SK-N-SH (cell line): ENCODE measurements around the gene TGFB2. TPM values are rescaled to one million over a fixed set of nuclear protein-coding genes. Genes with fewer than 3 reads are reported as not detected.

ENCODE experiments used
- CTCF ChIA-PET: fragments of 300-600, 350-600 bp; formaldehyde crosslinking; extraction: SDS; loops from one replicate; lab custom pipeline; 2021; lab: Yijun Ruan, JAX
- POLR2A ChIA-PET: fragments of 350-600 bp; sonication (Branson Sonifier 250); formaldehyde crosslinking; extraction: SDS; loops from one replicate; lab custom pipeline; 2020; ENCODE audit warnings: antibody characterized with exemption, inconsistent platforms; lab: Yijun Ruan, JAX
- DNase-seq: peaks from one replicate; pipeline ENCODE4 v3.0.0; 2012
- H2AFZ ChIP-seq: fragments of 200-600 bp; sonication (generic); 2 replicates; pipeline ENCODE4 v1.8.1; 2016; ENCODE audit warnings: antibody characterized with exemption, mild to moderate bottlenecking, low read depth
- H3F3A ChIP-seq: fragments of 200-600 bp; sonication (generic); replicated peaks from 2 replicates; pipeline ENCODE3; 2016; ENCODE audit warnings: antibody characterized with exemption, mild to moderate bottlenecking; ENCODE audit not compliant: insufficient read depth
- H3K27ac ChIP-seq, 2 experiments: fragments of 200-500 bp in 1 of 2; fragments of 200-600 bp in 1 of 2; sonication (Bioruptor generic) in 1 of 2; sonication (generic), shearing (Covaris generic) in 1 of 2; 2 replicates each; pipeline versions ENCODE4 v1.5.1 to v1.6.1; 2014 to 2016; ENCODE audit warnings: low read depth in 2 of 2, inconsistent platforms in 1 of 2, low read length in 1 of 2, mild to moderate bottlenecking in 1 of 2, mixed read lengths in 1 of 2
- H3K27me3 ChIP-seq: fragments of 200-600 bp; sonication (generic), shearing (Covaris generic); 2 replicates; pipeline ENCODE4 v1.6.1; 2016; ENCODE audit warnings: mixed run types; ENCODE audit not compliant: insufficient read depth
- H3K36me3 ChIP-seq, 2 experiments: fragments of 200-500 bp in 1 of 2; fragments of 200-600 bp in 1 of 2; sonication (Bioruptor generic) in 1 of 2; sonication (generic) in 1 of 2; replicated peaks in 1 of 2; 2 replicates each; pipeline versions ENCODE3 to v1.5.1; 2014 to 2016; ENCODE audit warnings: low read length in 1 of 2, mild to moderate bottlenecking in 1 of 2; ENCODE audit not compliant: insufficient read depth in 2 of 2, control insufficient read depth in 1 of 2
- H3K4me1 ChIP-seq, 2 experiments: fragments of 200-500 bp in 1 of 2; fragments of 200-600 bp in 1 of 2; sonication (Bioruptor generic) in 1 of 2; sonication (generic), shearing (Covaris generic) in 1 of 2; 2 replicates each; pipeline versions ENCODE4 v1.5.1 to v1.6.1; 2014 to 2016; ENCODE audit warnings: low read depth in 1 of 2, low read length in 1 of 2, mixed run types in 1 of 2; ENCODE audit not compliant: insufficient read depth in 2 of 2, control insufficient read depth in 1 of 2
- H3K4me2 ChIP-seq: fragments of 200-600 bp; sonication (generic), shearing (Covaris generic); 2 replicates; pipeline ENCODE4 v1.6.1; 2017; ENCODE audit warnings: mixed run types
- H3K4me3 ChIP-seq, 2 experiments: fragments of 200-500 bp in 1 of 2; fragments of 200-600 bp in 1 of 2; sonication (Bioruptor generic) in 1 of 2; sonication (generic), shearing (Covaris generic) in 1 of 2; 2 replicates each; pipeline versions ENCODE4 v1.5.1 to v1.8.1; 2014 to 2016; ENCODE audit warnings: low read depth in 2 of 2, inconsistent platforms in 1 of 2, low read length in 1 of 2, mild to moderate bottlenecking in 1 of 2, mixed read lengths in 1 of 2, moderate library complexity in 1 of 2
- H3K79me2 ChIP-seq: fragments of 200-600 bp; sonication (generic); 2 replicates; pipeline ENCODE4 v1.8.1; 2017; ENCODE audit warnings: mild to moderate bottlenecking; ENCODE audit not compliant: insufficient read depth
- H3K9ac ChIP-seq: fragments of 200-600 bp; sonication (generic); 2 replicates; pipeline ENCODE4 v1.6.1; 2017; ENCODE audit warnings: mixed run types
- H3K9me2 ChIP-seq: fragments of 200-600 bp; sonication (generic); 2 replicates; pipeline ENCODE4 v1.6.1; 2017; ENCODE audit warnings: mixed run types
- H3K9me3 ChIP-seq: fragments of 200-600 bp; sonication (generic); 2 replicates; pipeline ENCODE4 v1.6.1; 2017; ENCODE audit warnings: mixed run types, mild to moderate bottlenecking, moderate library complexity
- H4K20me1 ChIP-seq: fragments of 200-600 bp; sonication (generic); 2 replicates; pipeline ENCODE4 v1.6.1; 2017; ENCODE audit warnings: mild to moderate bottlenecking, mixed run types; ENCODE audit not compliant: insufficient read depth
- CHD2 ChIP-seq: fragments of 150-350 bp; IDR thresholded peaks from 2 replicates; pipeline ENCODE4 v1.6.1; 2018; ENCODE audit warnings: low read length; ENCODE audit not compliant: partially characterized antibody
- EP300 ChIP-seq, 2 experiments: IDR thresholded peaks; 2 replicates each; pipeline versions ENCODE4 v1.4.0 to v1.6.1; 2012; ENCODE audit warnings: borderline replicate concordance in 1 of 2, low read depth in 1 of 2, low read length in 1 of 2
- EZH2phosphoT487 ChIP-seq: fragments of 200-600 bp; sonication (generic); IDR thresholded peaks from 2 replicates; pipeline ENCODE4 v1.6.1; 2017; ENCODE audit warnings: low read depth, mixed run types, mild to moderate bottlenecking, antibody characterized with exemption, moderate library complexity, borderline replicate concordance
- FOXM1 ChIP-seq: IDR thresholded peaks from 2 replicates; pipeline ENCODE4 v1.4.0; 2012; ENCODE audit warnings: low read depth, mild to moderate bottlenecking
- GABPA ChIP-seq: IDR thresholded peaks from 2 replicates; pipeline ENCODE4 v1.4.0; 2012; ENCODE audit warnings: low read depth, mild to moderate bottlenecking
- MEF2A ChIP-seq: IDR thresholded peaks from 2 replicates; pipeline ENCODE4 v1.4.0; 2012; ENCODE audit warnings: low read depth, borderline replicate concordance
- MXI1 ChIP-seq: IDR thresholded peaks from 2 replicates; pipeline ENCODE4 v1.6.1; 2012; ENCODE audit warnings: mild to moderate bottlenecking, low read depth, low read length, improper control_type of control experiment
- NFIC ChIP-seq: IDR thresholded peaks from 2 replicates; pipeline ENCODE4 v1.4.0; 2012; ENCODE audit warnings: borderline replicate concordance
- NRF1 ChIP-seq: IDR thresholded peaks from 2 replicates; pipeline ENCODE4 v1.6.1; 2012; ENCODE audit warnings: low read depth, mild to moderate bottlenecking, low read length
- RCOR1 ChIP-seq: fragments of 150-350 bp; IDR thresholded peaks from 2 replicates; pipeline ENCODE4 v1.6.1; 2017; ENCODE audit warnings: antibody characterized with exemption, low read length
- RFX5 ChIP-seq: IDR thresholded peaks from 2 replicates; pipeline ENCODE4 v1.6.1; 2012; ENCODE audit warnings: mild to moderate bottlenecking, improper control_type of control experiment, low read length
- SIN3A ChIP-seq: IDR thresholded peaks from 2 replicates; pipeline ENCODE4 v1.6.1; 2012; ENCODE audit warnings: low read depth, mild to moderate bottlenecking, low read length, moderate library complexity, borderline replicate concordance
- TAF1 ChIP-seq: IDR thresholded peaks from 2 replicates; pipeline ENCODE4 v1.6.1; 2012; ENCODE audit warnings: low read depth, mild to moderate bottlenecking, low read length, moderate library complexity, borderline replicate concordance
- TCF12 ChIP-seq: IDR thresholded peaks from 2 replicates; pipeline ENCODE4 v1.4.0; 2012
- TEAD4 ChIP-seq: IDR thresholded peaks from 2 replicates; pipeline ENCODE4 v1.4.0; 2012; ENCODE audit warnings: mild to moderate bottlenecking, borderline replicate concordance; ENCODE audit not compliant: insufficient read depth
- YY1 ChIP-seq: IDR thresholded peaks from 2 replicates; pipeline ENCODE4 v1.4.0; 2012; ENCODE audit warnings: low read depth, mild to moderate bottlenecking
- WGBS: methylation state at CpG from one replicate; pipeline ENCODE4 v1.1.6; 2017; ENCODE audit warnings: low lambda C conversion rate; 5-methylcytosine and 5-hydroxymethylcytosine counted together
- polyA plus RNA-seq, 3 experiments: library from polyadenylated mRNA; depleted of rRNA; stranded (reverse); fragments of >200 nt; gene quantifications; 2 replicates each; pipeline ENCODE4 v1.2.3, GENCODE V29; 2012
- TF ChIP-seq, protein P1 (sequence below): IDR thresholded peaks from 2 replicates; pipeline ENCODE4 v1.6.1; 2012; ENCODE audit warnings: mild to moderate bottlenecking, low read depth, low read length, moderate library complexity
- TF ChIP-seq, protein P2 (sequence below): IDR thresholded peaks from 2 replicates; pipeline ENCODE4; 2012
- TF ChIP-seq, protein P3 (sequence below): IDR thresholded peaks from 2 replicates; pipeline ENCODE4 v1.4.0; 2012; ENCODE audit warnings: low read depth

TGFB2 gene
- polyA plus RNA-seq, 1 of the 3 experiments (the other 2 are of a cell fraction), result 2.4 TPM

DNA sequence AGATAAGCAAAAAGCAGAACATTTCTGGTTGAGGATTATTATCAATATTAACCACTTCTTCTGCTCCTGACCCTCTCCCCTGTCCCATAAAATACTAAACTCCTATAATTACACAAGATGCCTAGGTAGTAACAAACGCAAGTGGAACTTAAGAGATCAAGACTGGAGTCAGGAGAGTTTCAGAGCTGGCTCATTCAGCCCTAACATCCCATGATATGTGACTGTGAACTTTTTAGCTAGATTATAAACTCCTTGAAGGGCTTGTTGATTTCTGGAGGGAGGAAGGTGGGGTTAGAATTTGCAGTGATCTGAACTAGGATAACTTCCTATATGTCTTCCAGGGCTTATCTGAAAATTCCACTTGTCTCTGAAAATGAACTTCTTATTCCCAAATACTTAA lies 130.6 kb downstream of the TGFB2 start:
- Histone ChIP-seq H3K79me2 (no peaks in the 10 kb centered on the region), H3K27ac (peak overlapping the region; percentile 87 to 97), H3K9me2 (no peaks in the 10 kb centered on the region), H3K4me2 (0 out of 2 replicates have a peak overlapping the region, but pooled peaks have one; percentile 20), H3K36me3 (no peaks in the 10 kb centered on the region), H3K27me3 (no peaks in the 10 kb centered on the region), H3F3A (peaks cover 25% of the 10 kb centered on the region), H3K4me3 (no peak overlapping the region), H3K4me1 (peaks cover 27 to 41% of the 10 kb centered on the region in 2 experiments), H3K9me3 (no peaks in the 10 kb centered on the region), H3K9ac (peak overlapping the region; percentile 56)
- DNase-seq, result no peak
- CTCF ChIA-PET, result interaction anchor here (1.5 kb wide), 1 partner anchor 15 kb away, joined by 3 read pairs; no protein-coding TSS in a partner anchor
- 89% methylated on average over 1 of the region's 1 CpG for WGBS
- TF ChIP-seq, protein P1, sequence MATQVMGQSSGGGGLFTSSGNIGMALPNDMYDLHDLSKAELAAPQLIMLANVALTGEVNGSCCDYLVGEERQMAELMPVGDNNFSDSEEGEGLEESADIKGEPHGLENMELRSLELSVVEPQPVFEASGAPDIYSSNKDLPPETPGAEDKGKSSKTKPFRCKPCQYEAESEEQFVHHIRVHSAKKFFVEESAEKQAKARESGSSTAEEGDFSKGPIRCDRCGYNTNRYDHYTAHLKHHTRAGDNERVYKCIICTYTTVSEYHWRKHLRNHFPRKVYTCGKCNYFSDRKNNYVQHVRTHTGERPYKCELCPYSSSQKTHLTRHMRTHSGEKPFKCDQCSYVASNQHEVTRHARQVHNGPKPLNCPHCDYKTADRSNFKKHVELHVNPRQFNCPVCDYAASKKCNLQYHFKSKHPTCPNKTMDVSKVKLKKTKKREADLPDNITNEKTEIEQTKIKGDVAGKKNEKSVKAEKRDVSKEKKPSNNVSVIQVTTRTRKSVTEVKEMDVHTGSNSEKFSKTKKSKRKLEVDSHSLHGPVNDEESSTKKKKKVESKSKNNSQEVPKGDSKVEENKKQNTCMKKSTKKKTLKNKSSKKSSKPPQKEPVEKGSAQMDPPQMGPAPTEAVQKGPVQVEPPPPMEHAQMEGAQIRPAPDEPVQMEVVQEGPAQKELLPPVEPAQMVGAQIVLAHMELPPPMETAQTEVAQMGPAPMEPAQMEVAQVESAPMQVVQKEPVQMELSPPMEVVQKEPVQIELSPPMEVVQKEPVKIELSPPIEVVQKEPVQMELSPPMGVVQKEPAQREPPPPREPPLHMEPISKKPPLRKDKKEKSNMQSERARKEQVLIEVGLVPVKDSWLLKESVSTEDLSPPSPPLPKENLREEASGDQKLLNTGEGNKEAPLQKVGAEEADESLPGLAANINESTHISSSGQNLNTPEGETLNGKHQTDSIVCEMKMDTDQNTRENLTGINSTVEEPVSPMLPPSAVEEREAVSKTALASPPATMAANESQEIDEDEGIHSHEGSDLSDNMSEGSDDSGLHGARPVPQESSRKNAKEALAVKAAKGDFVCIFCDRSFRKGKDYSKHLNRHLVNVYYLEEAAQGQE, result no peak
- TF ChIP-seq, all 33 proteins: peak for 0
- H4K20me1 ChIP-seq, result no peaks in the 10 kb centered on the region
- H2AFZ ChIP-seq, result 0 out of 2 replicates have a peak overlapping the region, but pooled peaks have one; percentile 8
- POLR2A ChIA-PET, result no interaction called here

DNA sequence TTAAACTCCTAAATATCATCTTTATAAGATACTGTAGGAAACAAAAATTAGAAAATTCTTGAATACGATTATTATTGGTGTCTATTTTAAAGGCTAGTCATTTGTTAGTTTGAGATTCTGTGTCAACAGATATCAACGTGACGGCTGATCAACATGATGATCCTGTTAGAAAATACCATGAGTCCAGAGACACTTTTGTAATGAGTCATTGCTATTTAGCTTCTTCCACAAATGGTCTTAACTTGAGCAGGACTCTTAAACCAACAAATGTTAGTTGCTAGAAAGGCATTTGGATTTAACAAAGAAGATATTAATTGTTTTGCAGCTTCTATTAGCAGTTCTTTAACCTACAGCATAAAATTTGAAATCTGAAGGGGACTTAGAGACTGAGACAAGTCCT lies 131.2 kb downstream of the TGFB2 start:
- H4K20me1 ChIP-seq, result no peaks in the 10 kb centered on the region
- H3F3A ChIP-seq, result peaks cover 32% of the 10 kb centered on the region
- 0 out of 2 replicates have a peak overlapping the region, but pooled peaks have one; percentile 20 for H3K4me2 ChIP-seq
- POLR2A ChIA-PET, result no interaction called here
- no peak overlapping the region for H2AFZ ChIP-seq
- H3K9me2 ChIP-seq, result no peaks in the 10 kb centered on the region
- H3K4me3 ChIP-seq, result no peak overlapping the region
- no peaks in the 10 kb centered on the region for H3K36me3 ChIP-seq
- no peaks in the 10 kb centered on the region for H3K79me2 ChIP-seq
- no peak for DNase-seq
- peak overlapping the region; percentile 87 to 97; a peak in 3 of 4 replicates for H3K27ac ChIP-seq
- H3K4me1 ChIP-seq, result peaks cover 27 to 41% of the 10 kb centered on the region in 2 experiments
- H3K9me3 ChIP-seq, result no peaks in the 10 kb centered on the region
- peak overlapping the region; percentile 56 for H3K9ac ChIP-seq
- 18% methylated on average over 3 of the region's 3 CpGs for WGBS
- CTCF ChIA-PET, result interaction anchor here (1.5 kb wide), 1 partner anchor 15 kb away, joined by 3 read pairs; no protein-coding TSS in a partner anchor
- H3K27me3 ChIP-seq, result no peaks in the 10 kb centered on the region
- peak; percentile 11 to 81; a peak in 3 of 4 replicates for TF ChIP-seq EP300 (IDR thresholded peaks at IDR 0.05; ENCODE audit: borderline replicate concordance in 1 of 2, low read depth in 1 of 2, low read length in 1 of 2)
- TF ChIP-seq, protein P1, result no peak
- TF ChIP-seq YY1, result no peak
- TF ChIP-seq TEAD4, result peak; percentile 75; the same call in 1 of the 2 replicates
- TF ChIP-seq GABPA, result no peak
- TF ChIP-seq EZH2phosphoT487, result no peak
- TF ChIP-seq, protein P2, sequence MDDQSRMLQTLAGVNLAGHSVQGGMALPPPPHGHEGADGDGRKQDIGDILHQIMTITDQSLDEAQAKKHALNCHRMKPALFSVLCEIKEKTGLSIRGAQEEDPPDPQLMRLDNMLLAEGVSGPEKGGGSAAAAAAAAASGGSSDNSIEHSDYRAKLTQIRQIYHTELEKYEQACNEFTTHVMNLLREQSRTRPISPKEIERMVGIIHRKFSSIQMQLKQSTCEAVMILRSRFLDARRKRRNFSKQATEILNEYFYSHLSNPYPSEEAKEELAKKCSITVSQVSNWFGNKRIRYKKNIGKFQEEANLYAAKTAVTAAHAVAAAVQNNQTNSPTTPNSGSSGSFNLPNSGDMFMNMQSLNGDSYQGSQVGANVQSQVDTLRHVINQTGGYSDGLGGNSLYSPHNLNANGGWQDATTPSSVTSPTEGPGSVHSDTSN, result peak; percentile 94
- TF ChIP-seq MEF2A, result peak; percentile 41; the same call in 1 of the 2 replicates
- no peak for TF ChIP-seq SIN3A
- no peak for TF ChIP-seq TAF1
- TF ChIP-seq RFX5, result no peak
- TF ChIP-seq, protein P3, sequence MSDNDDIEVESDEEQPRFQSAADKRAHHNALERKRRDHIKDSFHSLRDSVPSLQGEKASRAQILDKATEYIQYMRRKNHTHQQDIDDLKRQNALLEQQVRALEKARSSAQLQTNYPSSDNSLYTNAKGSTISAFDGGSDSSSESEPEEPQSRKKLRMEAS, result 0 out of 2 replicates have a peak, but pooled peaks have one; percentile 22
- no peak for TF ChIP-seq FOXM1
- peak; percentile 8; the same call in 1 of the 2 replicates for TF ChIP-seq NFIC
- TF ChIP-seq NRF1, result no peak
- TF ChIP-seq MXI1, result no peak
- peak; percentile 79 for TF ChIP-seq TCF12
- no peak for TF ChIP-seq CHD2
- no peak for TF ChIP-seq RCOR1
